RWPE2 (cell line): ENCODE data around the gene CHST6.

Experiments used
- ATAC-seq: fragments of 200-7000 bp; cut with Tn5 transposase; 3 replicates; pipeline ENCODE4 v1.9.1; 2021; ENCODE audit warnings: low read depth
- DNase-seq: peaks from one replicate; pipeline ENCODE4 v3.0.0-alpha.2; 2020; ENCODE audit warnings: low spot score
- H3K27ac ChIP-seq: fragments of 450-650 bp; 2 replicates; pipeline ENCODE4 v1.5.1; 2017; ENCODE audit warnings: mild to moderate bottlenecking; ENCODE audit not compliant: poor library complexity, severe bottlenecking
- H3K27me3 ChIP-seq: fragments of 250-450 bp; sonication (Bioruptor Pico); 2 replicates; pipeline ENCODE4 v1.5.1; 2021; ENCODE audit warnings: mild to moderate bottlenecking, moderate library complexity; ENCODE audit not compliant: insufficient read depth, poor library complexity, severe bottlenecking
- H3K36me3 ChIP-seq: fragments of 250-450 bp; sonication (Bioruptor Pico); 2 replicates; pipeline ENCODE4 v1.5.1; 2020; ENCODE audit warnings: low read depth, mild to moderate bottlenecking, moderate library complexity
- H3K4me1 ChIP-seq: fragments of 250-450 bp; sonication (Bioruptor Pico); 2 replicates; pipeline ENCODE4 v1.5.1; 2021; ENCODE audit warnings: mild to moderate bottlenecking, moderate library complexity; ENCODE audit not compliant: insufficient read depth, poor library complexity, severe bottlenecking
- H3K4me3 ChIP-seq: fragments of 250-450 bp; sonication (Bioruptor Pico); 2 replicates; pipeline ENCODE4 v1.5.1; 2021; ENCODE audit warnings: mild to moderate bottlenecking, moderate library complexity; ENCODE audit not compliant: severe bottlenecking
- H3K9me3 ChIP-seq: fragments of 250-450 bp; sonication (Bioruptor Pico); 2 replicates; pipeline ENCODE4 v1.5.1; 2021; ENCODE audit warnings: mild to moderate bottlenecking, moderate library complexity; ENCODE audit not compliant: severe bottlenecking
- TF ChIP-seq, protein P1 (sequence below): fragments of 450-650 bp; IDR thresholded peaks from one replicate; pipeline ENCODE4 v1.5.1; 2017; ENCODE audit warnings: mild to moderate bottlenecking, moderate library complexity; ENCODE audit not compliant: poor library complexity, severe bottlenecking

CHST6 gene

DNA sequence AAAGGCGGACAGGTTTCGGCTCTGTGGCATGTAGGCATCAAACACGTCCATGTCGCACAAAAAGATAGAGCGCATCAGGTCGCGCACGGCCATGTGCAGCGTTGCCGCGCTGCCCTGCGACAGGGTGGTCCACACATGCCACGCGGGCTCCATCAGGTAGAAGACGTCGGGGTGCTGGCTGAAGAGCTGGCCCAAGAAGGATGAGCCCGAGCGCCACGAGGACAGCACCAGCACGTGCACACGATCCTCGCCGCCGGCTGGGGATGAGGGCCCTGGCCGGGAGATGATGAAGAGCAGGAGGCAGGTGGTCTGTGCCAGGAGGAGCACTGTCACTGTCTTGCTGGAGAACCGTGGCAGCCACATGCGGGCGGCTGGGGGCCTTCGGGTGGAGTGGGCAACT, 34.7 kb upstream of the CHST6 start:
- no peak for ATAC-seq
- Histone ChIP-seq H3K36me3 (no peaks in the 10 kb centered on the region), H3K4me1 (no peaks in the 10 kb centered on the region), H3K27ac (no peak overlapping the region), H3K4me3 (no peak overlapping the region), H3K27me3 (no peaks in the 10 kb centered on the region), H3K9me3 (no peaks in the 10 kb centered on the region)
- no peak for DNase-seq
- TF ChIP-seq, protein P1, sequence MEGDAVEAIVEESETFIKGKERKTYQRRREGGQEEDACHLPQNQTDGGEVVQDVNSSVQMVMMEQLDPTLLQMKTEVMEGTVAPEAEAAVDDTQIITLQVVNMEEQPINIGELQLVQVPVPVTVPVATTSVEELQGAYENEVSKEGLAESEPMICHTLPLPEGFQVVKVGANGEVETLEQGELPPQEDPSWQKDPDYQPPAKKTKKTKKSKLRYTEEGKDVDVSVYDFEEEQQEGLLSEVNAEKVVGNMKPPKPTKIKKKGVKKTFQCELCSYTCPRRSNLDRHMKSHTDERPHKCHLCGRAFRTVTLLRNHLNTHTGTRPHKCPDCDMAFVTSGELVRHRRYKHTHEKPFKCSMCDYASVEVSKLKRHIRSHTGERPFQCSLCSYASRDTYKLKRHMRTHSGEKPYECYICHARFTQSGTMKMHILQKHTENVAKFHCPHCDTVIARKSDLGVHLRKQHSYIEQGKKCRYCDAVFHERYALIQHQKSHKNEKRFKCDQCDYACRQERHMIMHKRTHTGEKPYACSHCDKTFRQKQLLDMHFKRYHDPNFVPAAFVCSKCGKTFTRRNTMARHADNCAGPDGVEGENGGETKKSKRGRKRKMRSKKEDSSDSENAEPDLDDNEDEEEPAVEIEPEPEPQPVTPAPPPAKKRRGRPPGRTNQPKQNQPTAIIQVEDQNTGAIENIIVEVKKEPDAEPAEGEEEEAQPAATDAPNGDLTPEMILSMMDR: no peak

DNA sequence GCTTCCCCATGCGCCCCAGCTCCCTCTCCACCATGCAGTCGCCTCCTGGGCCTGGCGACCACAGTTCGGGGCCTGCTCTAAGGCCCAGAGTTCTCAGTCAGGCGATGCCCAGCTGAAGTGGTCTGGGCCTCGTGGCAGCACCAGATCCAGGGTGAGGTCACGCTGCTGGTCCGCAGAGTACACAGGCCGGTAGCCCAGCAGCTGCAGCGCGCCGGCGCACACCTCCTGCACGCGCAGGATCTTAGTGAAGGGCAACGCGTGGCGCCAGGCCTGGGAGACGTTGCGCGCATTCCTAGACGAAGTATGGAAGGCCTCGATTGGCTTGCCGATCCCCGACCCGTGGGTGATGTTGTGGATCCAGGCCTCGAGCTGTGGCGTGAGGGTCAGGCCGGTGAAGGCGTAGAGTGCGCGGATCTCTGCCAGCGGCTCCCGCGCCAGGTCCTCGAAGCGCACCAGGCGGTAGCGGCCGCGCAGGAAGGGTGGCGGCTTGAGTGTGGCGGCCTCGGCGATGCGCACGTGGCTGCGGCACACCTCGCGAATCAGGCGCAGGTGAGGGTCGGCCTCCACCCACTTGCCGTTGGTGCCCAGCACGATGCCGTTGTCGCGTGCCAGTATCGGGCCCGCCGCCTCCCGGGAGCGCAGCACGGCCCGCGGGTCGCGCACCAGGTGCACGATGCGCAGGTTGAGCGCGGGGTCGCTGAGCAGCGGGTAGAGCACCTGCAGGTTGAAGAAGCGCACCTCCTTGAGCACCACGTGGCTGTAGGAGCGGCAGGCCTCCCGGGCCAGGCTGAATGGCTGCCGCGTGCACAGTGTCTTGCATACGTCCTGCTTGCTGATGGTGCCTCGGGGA, 34.0 kb upstream of the CHST6 start:
- TF ChIP-seq, protein P1: no peak
- H3K9me3 ChIP-seq: no peaks in the 10 kb centered on the region
- no peaks in the 10 kb centered on the region for H3K36me3 ChIP-seq
- ATAC-seq (no peak), DNase-seq (no peak)
- H3K4me1 ChIP-seq: no peaks in the 10 kb centered on the region
- H3K27me3 ChIP-seq: no peaks in the 10 kb centered on the region
- no peak overlapping the region for H3K27ac ChIP-seq
- H3K4me3 ChIP-seq: no peak overlapping the region

DNA sequence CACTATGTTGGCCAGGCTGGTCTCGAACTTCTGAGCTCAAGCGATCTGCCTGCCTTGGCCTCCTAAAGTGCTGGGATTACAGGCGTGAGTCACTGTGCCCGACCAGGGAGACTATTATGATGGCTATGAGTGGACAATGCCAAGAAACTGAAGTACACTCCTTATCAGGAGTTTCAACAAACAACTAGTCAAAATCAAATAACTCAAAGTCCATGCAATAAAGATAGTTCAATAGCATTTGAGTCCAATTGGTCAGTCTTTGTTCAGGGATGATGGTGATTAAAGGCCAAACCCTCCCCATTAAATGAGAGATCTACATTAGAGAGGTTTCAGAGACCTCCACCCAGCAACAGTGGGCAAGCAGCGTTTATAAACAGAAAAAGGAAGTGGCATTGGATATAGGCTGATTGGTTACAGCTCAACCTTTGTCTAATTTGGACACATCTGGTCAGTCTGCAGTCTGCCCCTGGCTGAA, 32.6 kb upstream of the CHST6 start:
- Histone ChIP-seq H3K27me3 (no peaks in the 10 kb centered on the region), H3K36me3 (no peaks in the 10 kb centered on the region), H3K27ac (no peak overlapping the region), H3K4me3 (no peak overlapping the region), H3K9me3 (no peaks in the 10 kb centered on the region), H3K4me1 (no peaks in the 10 kb centered on the region)
- TF ChIP-seq, protein P1: no peak
- ATAC-seq (no peak), DNase-seq (no peak)

DNA sequence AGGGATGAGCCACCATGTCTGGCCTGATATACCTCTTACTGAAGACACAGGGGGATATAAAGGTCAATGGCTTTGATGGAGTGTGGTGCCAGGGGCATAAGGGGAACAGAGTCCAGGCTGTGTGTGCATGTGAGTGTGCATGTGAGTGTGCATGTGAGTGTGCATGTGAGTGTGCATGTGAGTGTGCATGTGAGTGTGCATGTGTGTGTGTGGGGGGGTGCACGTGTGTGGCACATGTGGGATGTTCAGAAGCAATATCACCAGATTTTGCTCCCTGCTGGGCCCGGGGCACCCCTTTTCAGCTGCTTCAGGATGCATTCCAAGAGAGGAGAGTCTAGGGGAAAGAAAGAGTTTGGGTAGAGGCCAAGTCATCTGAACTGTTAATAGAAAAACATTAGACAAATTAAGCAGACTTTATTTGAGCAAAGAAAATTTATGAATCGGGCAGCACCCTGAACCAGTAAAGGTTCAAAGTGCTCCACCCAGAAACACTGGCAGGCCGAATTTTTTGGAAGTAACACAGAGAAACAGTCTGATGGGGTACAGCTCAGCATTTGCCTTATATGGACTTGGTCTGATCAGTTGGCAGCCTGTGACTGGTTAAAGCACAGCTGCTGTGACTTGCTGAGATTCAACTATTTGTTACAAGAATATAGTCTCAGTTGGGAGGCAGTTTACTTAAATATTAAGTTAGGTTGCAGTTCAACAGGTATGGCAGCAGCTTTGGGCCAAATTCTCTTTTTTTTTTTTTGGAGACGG, 31.0 kb upstream of the CHST6 start:
- Histone ChIP-seq H3K36me3 (no peaks in the 10 kb centered on the region), H3K4me3 (no peak overlapping the region), H3K4me1 (no peaks in the 10 kb centered on the region), H3K27ac (no peak overlapping the region), H3K27me3 (no peaks in the 10 kb centered on the region), H3K9me3 (no peaks in the 10 kb centered on the region)
- ATAC-seq (no peak), DNase-seq (no peak)
- TF ChIP-seq, protein P1: no peak
